Ascending aorta (tissue), 2 donors: Measurements from ENCODE around the gene SLC6A3. TPM values are rescaled to one million over a fixed set of nuclear protein-coding genes. Genes with fewer than 3 reads are reported as not detected.

ENCODE experiments used
- DNase-seq, 2 donors: peaks; one replicate each; pipeline ENCODE4 v3.0.0-alpha.2; 2019; ENCODE audit warnings: low spot score in 2 of 2
- H3K27ac ChIP-seq, 2 donors: fragments of 200-600 bp; sonication (generic); one replicate each; pipeline ENCODE4 v1.5.1; 2016 to 2017; ENCODE audit warnings: mild to moderate bottlenecking in 1 of 2
- H3K27me3 ChIP-seq: fragments of 200-600 bp; sonication (generic); one replicate; pipeline ENCODE4 v1.5.1; 2017
- H3K36me3 ChIP-seq, 2 donors: fragments of 200-600 bp; sonication (generic); one replicate each; pipeline ENCODE4 v1.5.1; 2016
- H3K4me1 ChIP-seq, 2 donors: fragments of 200-600 bp; sonication (generic); one replicate each; pipeline ENCODE4 v1.5.1; 2016 to 2017; ENCODE audit warnings: mild to moderate bottlenecking in 1 of 2
- H3K4me3 ChIP-seq, 2 donors: fragments of 200-600 bp; sonication (generic); one replicate each; pipeline ENCODE4 v1.5.1; 2016 to 2017; ENCODE audit warnings: mild to moderate bottlenecking in 1 of 2
- H3K9me3 ChIP-seq, 2 donors: fragments of 200-600 bp; sonication (generic); one replicate each; pipeline ENCODE4 v1.5.1; 2016
- intact Hi-C: fragments of 100-400 bp; cut with DNase I; formaldehyde crosslinking; loops from one replicate; pipeline ENCODE4 v1.15.1; 2023
- total RNA-seq: library from RNA; depleted of rRNA; stranded (reverse); fragments of >200 nt; gene quantifications from one replicate; pipeline ENCODE4 v1.1.0, GENCODE V29; 2016
- TF ChIP-seq, protein P1 (sequence below), 3 experiments: fragments of 200-600 bp in 2 of 3; fragments of 450-650 bp in 1 of 3; sonication (generic) in 2 of 3; IDR thresholded peaks; one replicate each; pipeline ENCODE4 v1.5.1; 2016 to 2019; ENCODE audit warnings: antibody characterized with exemption in 3 of 3, mild to moderate bottlenecking in 1 of 3, moderate library complexity in 1 of 3

SLC6A3 gene
- not detected for total RNA-seq

- intact Hi-C loops = no loop called here
- DNase-seq = peak in 1 of 2 donors; percentile 37
- Histone ChIP-seq H3K27me3 (peaks cover 12% of the 10 kb centered on the region), H3K36me3 (no peaks in the 10 kb centered on the region), H3K4me1 (peaks cover 0 to 2% of the 10 kb centered on the region in 2 donors), H3K27ac (no peak within 1 kb of the TSS), H3K4me3 (peak within 1 kb of the TSS; percentile 16 to 41), H3K9me3 (no peaks in the 10 kb centered on the region)
- TF ChIP-seq, protein P1, sequence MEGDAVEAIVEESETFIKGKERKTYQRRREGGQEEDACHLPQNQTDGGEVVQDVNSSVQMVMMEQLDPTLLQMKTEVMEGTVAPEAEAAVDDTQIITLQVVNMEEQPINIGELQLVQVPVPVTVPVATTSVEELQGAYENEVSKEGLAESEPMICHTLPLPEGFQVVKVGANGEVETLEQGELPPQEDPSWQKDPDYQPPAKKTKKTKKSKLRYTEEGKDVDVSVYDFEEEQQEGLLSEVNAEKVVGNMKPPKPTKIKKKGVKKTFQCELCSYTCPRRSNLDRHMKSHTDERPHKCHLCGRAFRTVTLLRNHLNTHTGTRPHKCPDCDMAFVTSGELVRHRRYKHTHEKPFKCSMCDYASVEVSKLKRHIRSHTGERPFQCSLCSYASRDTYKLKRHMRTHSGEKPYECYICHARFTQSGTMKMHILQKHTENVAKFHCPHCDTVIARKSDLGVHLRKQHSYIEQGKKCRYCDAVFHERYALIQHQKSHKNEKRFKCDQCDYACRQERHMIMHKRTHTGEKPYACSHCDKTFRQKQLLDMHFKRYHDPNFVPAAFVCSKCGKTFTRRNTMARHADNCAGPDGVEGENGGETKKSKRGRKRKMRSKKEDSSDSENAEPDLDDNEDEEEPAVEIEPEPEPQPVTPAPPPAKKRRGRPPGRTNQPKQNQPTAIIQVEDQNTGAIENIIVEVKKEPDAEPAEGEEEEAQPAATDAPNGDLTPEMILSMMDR (IDR thresholded peaks at IDR 0.05) = no peak
Measured at GRCh38 chr5:1445313-1445688, at the start of gene SLC6A3. SLC6A3 (minus strand) TSS chr5:1445440; CDS start chr5:1443197, 2,243 bp downstream.

DNA sequence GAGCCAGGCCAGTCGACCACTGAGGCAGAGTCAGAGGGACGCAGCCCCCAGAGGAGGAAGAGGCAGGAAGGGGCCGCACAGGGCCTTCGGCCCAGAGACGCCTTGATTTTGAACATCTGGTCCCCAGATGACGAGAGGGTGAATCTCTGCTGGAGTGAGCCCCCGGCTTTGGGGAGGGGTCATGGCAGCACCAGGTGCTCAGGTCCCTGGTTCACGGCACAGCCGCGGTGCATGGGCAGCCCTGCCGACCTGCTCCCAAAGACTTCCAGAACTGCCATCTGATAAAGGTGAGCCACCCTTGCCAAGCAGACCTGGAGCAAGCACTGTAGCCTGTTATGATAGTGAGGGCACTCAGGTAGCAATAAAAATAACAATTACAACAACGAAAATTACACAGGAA, 48.7 kb upstream of the SLC6A3 start:
- peaks cover 32 to 61% of the 10 kb centered on the region in 2 donors for H3K36me3 ChIP-seq
- intact Hi-C loops = no loop called here
- no peak for DNase-seq
- no peak overlapping the region for H3K4me3 ChIP-seq
- H3K4me1 ChIP-seq = no peaks in the 10 kb centered on the region
- H3K27me3 ChIP-seq = no peaks in the 10 kb centered on the region
- no peaks in the 10 kb centered on the region for H3K9me3 ChIP-seq
- TF ChIP-seq, protein P1 (IDR thresholded peaks at IDR 0.05) = no peak
- no peak overlapping the region for H3K27ac ChIP-seq

GRCh38 chr5:1493413-1493812, 48.2 kb upstream of the SLC6A3 start:
- H3K4me3 ChIP-seq = no peak overlapping the region
- DNase-seq = no peak
- no peaks in the 10 kb centered on the region for H3K27me3 ChIP-seq
- H3K4me1 ChIP-seq = no peaks in the 10 kb centered on the region
- intact Hi-C loops = no loop called here
- H3K36me3 ChIP-seq = peaks cover 36 to 63% of the 10 kb centered on the region in 2 donors
- TF ChIP-seq, protein P1 (IDR thresholded peaks at IDR 0.05) = no peak
- H3K9me3 ChIP-seq = no peaks in the 10 kb centered on the region
- no peak overlapping the region for H3K27ac ChIP-seq

GRCh38 chr5:1492757-1493156, 47.5 kb upstream of the SLC6A3 start:
- Histone ChIP-seq H3K27me3 (no peaks in the 10 kb centered on the region), H3K9me3 (no peaks in the 10 kb centered on the region), H3K4me3 (no peak overlapping the region), H3K36me3 (peaks cover 43 to 70% of the 10 kb centered on the region in 2 donors), H3K4me1 (no peaks in the 10 kb centered on the region), H3K27ac (no peak overlapping the region)
- TF ChIP-seq, protein P1 (IDR thresholded peaks at IDR 0.05) = no peak
- DNase-seq = no peak
- intact Hi-C loops = no loop called here

GRCh38 chr5:1490376-1490775, 45.1 kb upstream of the SLC6A3 start:
- Histone ChIP-seq H3K4me3 (no peak overlapping the region), H3K36me3 (peaks cover 63 to 94% of the 10 kb centered on the region in 2 donors), H3K4me1 (no peaks in the 10 kb centered on the region), H3K9me3 (no peaks in the 10 kb centered on the region), H3K27me3 (no peaks in the 10 kb centered on the region), H3K27ac (no peak overlapping the region)
- TF ChIP-seq, protein P1 (IDR thresholded peaks at IDR 0.05) = no peak
- intact Hi-C loops = no loop called here
- no peak for DNase-seq

- TF ChIP-seq, protein P1 (IDR thresholded peaks at IDR 0.05) = no peak
- H3K4me3 ChIP-seq = no peak overlapping the region
- H3K27me3 ChIP-seq = no peaks in the 10 kb centered on the region
- H3K27ac ChIP-seq = no peak overlapping the region
- peaks cover 65 to 96% of the 10 kb centered on the region in 2 donors for H3K36me3 ChIP-seq
- intact Hi-C loops = no loop called here
- no peaks in the 10 kb centered on the region for H3K9me3 ChIP-seq
- no peak for DNase-seq
- H3K4me1 ChIP-seq = no peaks in the 10 kb centered on the region
Measured at GRCh38 chr5:1489754-1490153, 44.5 kb upstream of the SLC6A3 start.
